ENCODE measurements around the gene SLC22A15.

- TF ChIP-seq CTCF (IDR thresholded peaks at IDR 0.05) (no peak), POLR2A (IDR thresholded peaks at IDR 0.05) (no peak)
These were observed 55.1 kb downstream of the SLC22A15 start for GRCh38 chr1:116031302-116031835.

Data from testis (tissue), 2 donors.